Measurements from ENCODE around the gene PAPOLB. TPM values are rescaled to one million over a fixed set of nuclear protein-coding genes. Genes with fewer than 3 reads are reported as not detected.

PAPOLB gene
- total and polyA plus RNA-seq, 2 donors (not counting 3 experiments of a cell fraction or from before 2014, with no cell fraction given), result 0.07 TPM; not detected in 1

DNA sequence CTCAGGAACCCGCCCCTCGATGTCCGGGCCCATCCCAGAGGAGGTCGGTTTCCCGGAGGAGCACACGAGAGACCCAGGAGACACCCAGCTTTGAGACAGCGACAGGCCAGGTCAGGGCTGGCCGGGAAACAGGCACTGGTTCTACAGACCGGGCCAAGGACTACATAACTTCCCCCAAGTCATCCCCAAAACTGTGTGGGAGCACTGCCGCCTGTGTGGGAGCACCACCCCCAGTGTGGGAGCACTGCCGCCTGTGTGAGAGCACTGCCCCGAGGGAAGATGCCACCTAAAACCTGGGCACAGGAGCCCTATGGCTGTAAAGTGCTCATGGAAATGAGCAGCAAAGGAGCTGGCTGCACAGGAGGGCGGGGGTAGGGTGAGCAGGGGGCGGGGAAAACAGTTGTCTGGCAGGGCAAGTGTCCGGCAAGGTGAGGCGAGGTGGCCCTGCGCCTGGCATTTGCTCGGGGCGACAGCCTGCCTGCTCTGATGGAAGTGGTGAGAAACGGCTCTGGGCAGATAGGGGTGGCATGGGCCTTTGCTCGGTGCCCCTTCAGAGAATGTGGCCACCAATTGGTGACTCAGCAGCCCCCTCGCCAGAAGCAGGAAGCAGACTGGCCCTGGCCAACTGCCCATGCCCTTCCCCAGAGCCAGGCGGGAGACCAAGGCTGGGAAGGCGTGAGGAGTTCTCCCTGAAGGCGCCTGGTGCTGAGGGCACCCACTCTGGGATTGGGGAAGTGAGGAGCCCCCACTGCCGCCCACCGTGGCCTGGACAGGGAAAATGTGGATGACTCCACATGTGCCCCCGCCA is 26.2 kb downstream of the PAPOLB start:
- H3K27me3 ChIP-seq (ENCODE audit: control insufficient read depth in 2 of 2, insufficient read depth in 2 of 2, low read length in 2 of 2), result no peaks in the 10 kb centered on the region
- TF ChIP-seq, protein P1, sequence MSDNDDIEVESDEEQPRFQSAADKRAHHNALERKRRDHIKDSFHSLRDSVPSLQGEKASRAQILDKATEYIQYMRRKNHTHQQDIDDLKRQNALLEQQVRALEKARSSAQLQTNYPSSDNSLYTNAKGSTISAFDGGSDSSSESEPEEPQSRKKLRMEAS (IDR thresholded peaks at IDR 0.05; ENCODE audit: insufficient read depth, insufficient read length), result no peak
- no peak for TF ChIP-seq JUN (IDR thresholded peaks at IDR 0.05; ENCODE audit: borderline replicate concordance, insufficient read depth, insufficient read length, low read depth)
- H3K9me1 ChIP-seq (replicated peaks; ENCODE audit: control insufficient read depth, extremely low read depth, insufficient read depth, low read length), result no peaks in the 10 kb centered on the region
- H4K20me1 ChIP-seq (replicated peaks; ENCODE audit: control insufficient read depth, extremely low read depth, insufficient read depth, low read length), result no peaks in the 10 kb centered on the region
- intact Hi-C loops (cut with micrococcal nuclease), result no loop called here
- no peak overlapping the region for H3K27ac ChIP-seq (ENCODE audit: insufficient read depth, low read depth, low read length)
- no peak overlapping the region for H3K4me3 ChIP-seq (replicated peaks in 1 of 3; ENCODE audit: insufficient read depth in 1 of 3, low read depth in 1 of 3, low read length in 3 of 3)
- no peak overlapping the region for H3K9ac ChIP-seq (replicated peaks; ENCODE audit: extremely low read depth, insufficient read depth, low read length)
- DNase-seq (ENCODE audit: low read depth, low spot score) (no peak), FAIRE-seq (no peak)
- no peaks in the 10 kb centered on the region for H3K4me1 ChIP-seq (ENCODE audit: control insufficient read depth, extremely low read depth, insufficient read depth, low read length)
- H3K4me2 ChIP-seq (ENCODE audit: insufficient read depth, low read length), result no peak overlapping the region
- POLR2A ChIA-PET, result no interaction called here
- no TSS peak for BruUV-seq (replicated peaks)
- no peaks in the 10 kb centered on the region for H3K79me2 ChIP-seq (ENCODE audit: control insufficient read depth, insufficient read depth, low read length)
- H3K36me3 ChIP-seq (ENCODE audit: control insufficient read depth in 2 of 2, extremely low read depth in 1 of 2, insufficient read depth in 2 of 2, low read length in 2 of 2), result no peaks in the 10 kb centered on the region
- dilution Hi-C loops (cut with MboI; ENCODE audit: extremely low pct_ligation_motif_present, low sequenced_read_pairs), result no loop called here
- no peaks in the 10 kb centered on the region for H3K9me3 ChIP-seq (replicated peaks; ENCODE audit: control insufficient read depth, insufficient read depth, low read length)
- H2AFZ ChIP-seq (ENCODE audit: low read depth, low read length), result no peak overlapping the region
- CTCF ChIA-PET, result interaction anchor here (1.1 kb wide), 1 partner anchor 13 kb away, joined by 3 read pairs; no protein-coding TSS in a partner anchor

DNA sequence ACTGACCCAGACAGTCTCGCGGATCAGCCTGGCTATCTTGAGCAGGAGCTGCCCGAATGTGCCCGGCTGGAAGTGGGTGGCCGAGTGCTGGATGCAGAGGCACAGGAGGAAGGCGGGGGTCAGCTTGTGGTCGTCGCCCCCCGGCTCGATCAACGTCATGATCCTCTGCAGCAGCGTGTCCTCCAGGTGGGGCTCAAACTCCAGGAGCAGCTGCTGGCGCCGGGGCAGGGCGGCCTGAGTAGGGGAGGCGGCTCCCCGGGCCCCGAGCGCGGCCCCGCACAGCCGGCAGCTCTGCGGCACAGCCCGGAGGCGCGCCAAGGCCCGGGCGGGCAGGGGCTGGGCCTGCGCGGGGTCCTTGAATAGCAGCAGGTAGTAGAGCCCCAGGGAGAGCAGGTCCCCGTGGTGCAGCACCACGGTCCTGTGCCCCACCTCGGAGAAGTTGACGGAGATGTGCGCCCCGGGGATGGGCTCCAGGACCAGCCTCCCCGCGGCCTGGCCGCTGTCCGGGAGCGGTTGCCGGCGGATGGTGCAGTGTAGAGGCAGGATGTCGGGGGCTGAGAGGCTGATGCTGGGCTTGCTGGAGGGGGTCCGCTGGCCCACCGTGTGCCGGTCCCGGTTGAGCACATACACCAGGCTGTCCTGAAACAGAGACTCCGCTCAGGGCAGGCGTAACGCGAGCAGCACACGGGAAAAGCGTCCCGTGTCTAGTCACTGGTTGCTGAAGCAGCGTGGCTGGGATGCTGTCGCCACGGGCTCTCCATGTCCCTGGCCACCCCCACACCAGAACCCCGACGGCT is 27.0 kb downstream of the PAPOLB start:
- BruUV-seq (replicated peaks), result no TSS peak
- H3K79me2 ChIP-seq (ENCODE audit: control insufficient read depth, insufficient read depth, low read length), result no peaks in the 10 kb centered on the region
- TF ChIP-seq EZH2 (IDR thresholded peaks at IDR 0.05; ENCODE audit: borderline replicate concordance, low read depth, low read length, severe bottlenecking) (no peak), POLR2AphosphoS5 (IDR thresholded peaks at IDR 0.05; ENCODE audit: insufficient read depth, low read depth, low read length) (no peak)
- H3K9ac ChIP-seq (replicated peaks; ENCODE audit: extremely low read depth, insufficient read depth, low read length), result no peak overlapping the region
- H3K9me1 ChIP-seq (replicated peaks; ENCODE audit: control insufficient read depth, extremely low read depth, insufficient read depth, low read length), result no peaks in the 10 kb centered on the region
- H3K9me3 ChIP-seq (replicated peaks; ENCODE audit: control insufficient read depth, insufficient read depth, low read length), result no peaks in the 10 kb centered on the region
- no peaks in the 10 kb centered on the region for H3K4me1 ChIP-seq (ENCODE audit: control insufficient read depth, extremely low read depth, insufficient read depth, low read length)
- no peaks in the 10 kb centered on the region for H3K36me3 ChIP-seq (ENCODE audit: control insufficient read depth in 2 of 2, extremely low read depth in 1 of 2, insufficient read depth in 2 of 2, low read length in 2 of 2)
- H2AFZ ChIP-seq (ENCODE audit: low read depth, low read length), result no peak overlapping the region
- dilution Hi-C loops (cut with MboI; ENCODE audit: extremely low pct_ligation_motif_present, low sequenced_read_pairs) (no loop called here), intact Hi-C loops (cut with micrococcal nuclease) (no loop called here)
- CTCF ChIA-PET, result interaction anchor here (1.1 to 2.2 kb wide), 2 partner anchors 14 to 49 kb away, joined by 3 to 7 read pairs; partner anchors contain the start of gene RADIL
- no peaks in the 10 kb centered on the region for H3K27me3 ChIP-seq (ENCODE audit: control insufficient read depth in 2 of 2, insufficient read depth in 2 of 2, low read length in 2 of 2)
- H4K20me1 ChIP-seq (replicated peaks; ENCODE audit: control insufficient read depth, extremely low read depth, insufficient read depth, low read length), result no peaks in the 10 kb centered on the region
- no peak overlapping the region for H3K4me2 ChIP-seq (ENCODE audit: insufficient read depth, low read length)
- DNase-seq (ENCODE audit: low read depth, low spot score), result no peak
- POLR2A ChIA-PET, result no interaction called here
- FAIRE-seq, result no peak
- H3K27ac ChIP-seq (ENCODE audit: insufficient read depth, low read depth, low read length), result no peak overlapping the region
- H3K4me3 ChIP-seq (replicated peaks in 1 of 3; ENCODE audit: insufficient read depth in 1 of 3, low read depth in 1 of 3, low read length in 3 of 3), result no peak overlapping the region
